ENCODE results near the gene MYO5B. TPM values are rescaled to one million over a fixed set of nuclear protein-coding genes. Genes with fewer than 3 reads are reported as not detected.

The MYO5B gene
- total and polyA plus RNA-seq, 10 of the 15 experiments (the other 5 are each of a cell fraction or from before 2014, with no cell fraction given) = 2.5 to 4.5 (median 3.3) TPM

GRCh38 chr18:49835405-49835804 lies 359.5 kb downstream of the MYO5B start:
- H3K27ac ChIP-seq (ENCODE audit: control insufficient read depth, insufficient read depth) = no peak overlapping the region
- WGBS (ENCODE audit: insufficient coverage, insufficient replicate concordance, low lambda C conversion rate, missing lambda C conversion rate) = 12% methylated on average over 2 of the region's 2 CpGs
- intact Hi-C loops (cut with micrococcal nuclease; ENCODE audit: unreplicated experiment) (no loop called here), in situ Hi-C loops (cut with MboI) (no loop called here)
- no peak overlapping the region for H2AFZ ChIP-seq (ENCODE audit: control insufficient read depth, low read depth, low read length)
- no peaks in the 10 kb centered on the region for H3K9me3 ChIP-seq (replicated peaks; ENCODE audit: control insufficient read depth, insufficient read depth, low read length)
- ChIA-PET SMC1A (ENCODE audit: uncharacterized antibody, unreplicated experiment) (interaction anchor here (0.6 to 1.6 kb wide), 2 partner anchors 15 to 1315 kb away, joined by 3 read pairs; no protein-coding TSS in a partner anchor), CTCF (no interaction called here), RAD21 (ENCODE audit: unreplicated experiment) (no interaction called here), POLR2A (no interaction called here)
- BruUV-seq (replicated peaks) = no TSS peak
- no peaks in the 10 kb centered on the region for H3K79me2 ChIP-seq (ENCODE audit: control insufficient read depth, insufficient read depth, low read length)
- H4K20me1 ChIP-seq (ENCODE audit: control insufficient read depth, insufficient read depth) = no peaks in the 10 kb centered on the region
- H3K4me3 ChIP-seq = no peak overlapping the region
- H3K4me1 ChIP-seq (ENCODE audit: control insufficient read depth, insufficient read depth, low read length) = no peaks in the 10 kb centered on the region
- FAIRE-seq (no peak), ATAC-seq (no peak), DNase-seq (ENCODE audit: low read depth, low spot score) (no peak)
- no peak overlapping the region for H3K9ac ChIP-seq (ENCODE audit: control insufficient read depth, insufficient read depth, low read length)
- H3K36me3 ChIP-seq (ENCODE audit: control insufficient read depth in 2 of 2, insufficient read depth in 2 of 2, low read length in 1 of 2) = no peaks in the 10 kb centered on the region
- H3K4me2 ChIP-seq (ENCODE audit: control insufficient read depth, insufficient read depth) = no peak overlapping the region
- no peaks in the 10 kb centered on the region for H3K27me3 ChIP-seq (replicated peaks in 1 of 2; ENCODE audit: control insufficient read depth in 2 of 2, insufficient read depth in 2 of 2, low read length in 1 of 2)
- TF ChIP-seq MAX (IDR thresholded peaks at IDR 0.05; ENCODE audit: low read depth, low read length) (no peak), SMAD5 (IDR thresholded peaks at IDR 0.05; ENCODE audit: low read depth) (no peak), ZSCAN29 (IDR thresholded peaks at IDR 0.05) (no peak), SMC3 (IDR thresholded peaks at IDR 0.05; ENCODE audit: borderline replicate concordance, low read length) (no peak), NFIC (IDR thresholded peaks at IDR 0.05; ENCODE audit: low read depth, low read length) (no peak), SPI1 (IDR thresholded peaks at IDR 0.05; ENCODE audit: borderline replicate concordance, insufficient read depth, low read depth, low read length) (no peak), USF2 (IDR thresholded peaks at IDR 0.05; ENCODE audit: borderline replicate concordance, low read depth, low read length) (no peak), PAX5 (IDR thresholded peaks at IDR 0.05; ENCODE audit: borderline replicate concordance, low read depth, low read length) (no peak), SUZ12 (IDR thresholded peaks at IDR 0.05; ENCODE audit: unreplicated experiment) (no peak), PRDM15 (CRISPR knock-in tag; IDR thresholded peaks at IDR 0.05) (no peak), ZZZ3 (IDR thresholded peaks at IDR 0.05; ENCODE audit: control insufficient read depth, insufficient read length, low read depth) (no peak), SUPT20H (IDR thresholded peaks at IDR 0.05; ENCODE audit: borderline replicate concordance, control insufficient read depth, low read depth, low read length) (no peak), NFYB (IDR thresholded peaks at IDR 0.05; ENCODE audit: insufficient read depth, low read depth, low read length) (no peak), RFX5 (IDR thresholded peaks at IDR 0.05; ENCODE audit: low read depth, low read length) (no peak), RELA (IDR thresholded peaks at IDR 0.05; ENCODE audit: borderline replicate concordance, partially characterized antibody) (no peak), CBX3 (IDR thresholded peaks at IDR 0.05; ENCODE audit: borderline replicate concordance, low read depth) (no peak), USF1 (IDR thresholded peaks at IDR 0.05; ENCODE audit: borderline replicate concordance, extremely low read length, insufficient read depth, low read depth, low read length) (no peak)
